ENCODE results near the gene OOEP.

Gene OOEP

GRCh38 chr6:73328790-73329189 lies 40.9 kb downstream of the OOEP start:
- Histone ChIP-seq H3K4me3 (ENCODE audit: insufficient read length, low read depth) (no peak overlapping the region), H3K4me1 (ENCODE audit: insufficient read depth, insufficient read length) (no peaks in the 10 kb centered on the region), H3K27me3 (ENCODE audit: insufficient read depth, insufficient read length) (peaks cover 14% of the 10 kb centered on the region), H3K9ac (ENCODE audit: insufficient read length, low read depth) (no peak overlapping the region), H3K9me3 (ENCODE audit: insufficient read depth, low read length) (no peaks in the 10 kb centered on the region), H3K36me3 (ENCODE audit: insufficient read depth, insufficient read length, low read length) (no peaks in the 10 kb centered on the region)
- DNase-seq (ENCODE audit: low read depth, low spot score) = no peak
- TF ChIP-seq ZNF274 (IDR thresholded peaks at IDR 0.05; ENCODE audit: low read depth, low read length) (no peak), SUZ12 (IDR thresholded peaks at IDR 0.05; ENCODE audit: extremely low read depth, insufficient read depth, insufficient read length) (no peak), YY1 (IDR thresholded peaks at IDR 0.05; ENCODE audit: insufficient read depth, insufficient read length) (no peak)

- no peak overlapping the region for H3K9ac ChIP-seq (ENCODE audit: insufficient read length, low read depth)
- no peak for DNase-seq (ENCODE audit: low read depth, low spot score)
- TF ChIP-seq YY1 (IDR thresholded peaks at IDR 0.05; ENCODE audit: insufficient read depth, insufficient read length) = no peak
- no peak for TF ChIP-seq SUZ12 (IDR thresholded peaks at IDR 0.05; ENCODE audit: extremely low read depth, insufficient read depth, insufficient read length)
- TF ChIP-seq ZNF274 (IDR thresholded peaks at IDR 0.05; ENCODE audit: low read depth, low read length) = no peak
- H3K27me3 ChIP-seq (ENCODE audit: insufficient read depth, insufficient read length) = peaks cover 5% of the 10 kb centered on the region
- no peaks in the 10 kb centered on the region for H3K36me3 ChIP-seq (ENCODE audit: insufficient read depth, insufficient read length, low read length)
- no peak overlapping the region for H3K4me3 ChIP-seq (ENCODE audit: insufficient read length, low read depth)
- no peaks in the 10 kb centered on the region for H3K9me3 ChIP-seq (ENCODE audit: insufficient read depth, low read length)
- no peaks in the 10 kb centered on the region for H3K4me1 ChIP-seq (ENCODE audit: insufficient read depth, insufficient read length)
Observed at GRCh38 chr6:73325656-73326055, 44.0 kb downstream of the OOEP start.

DNA sequence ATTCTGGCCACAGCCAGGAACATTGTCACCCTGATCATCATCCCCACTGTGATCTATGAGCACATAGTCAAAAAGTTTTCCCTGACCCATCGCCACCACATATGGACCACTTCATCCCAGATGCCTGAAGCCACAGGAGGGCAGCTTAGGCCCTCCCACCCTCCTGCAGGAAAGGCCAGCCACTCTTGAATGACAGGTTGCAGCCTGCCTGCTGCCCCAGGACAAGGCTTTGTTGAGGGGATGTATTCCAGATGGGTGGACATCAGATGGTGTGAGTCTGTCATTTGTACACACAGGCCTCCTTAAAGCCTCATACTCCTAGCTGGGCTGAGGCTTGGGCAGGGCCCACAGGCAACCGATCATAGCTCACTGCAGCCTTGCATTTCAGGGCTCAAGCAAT lies 46.4 kb downstream of the OOEP start:
- no peak overlapping the region for H3K9ac ChIP-seq (ENCODE audit: insufficient read length, low read depth)
- no peak for TF ChIP-seq ZNF274 (IDR thresholded peaks at IDR 0.05; ENCODE audit: low read depth, low read length)
- no peak for TF ChIP-seq YY1 (IDR thresholded peaks at IDR 0.05; ENCODE audit: insufficient read depth, insufficient read length)
- no peak for TF ChIP-seq SUZ12 (IDR thresholded peaks at IDR 0.05; ENCODE audit: extremely low read depth, insufficient read depth, insufficient read length)
- no peaks in the 10 kb centered on the region for H3K27me3 ChIP-seq (ENCODE audit: insufficient read depth, insufficient read length)
- H3K4me1 ChIP-seq (ENCODE audit: insufficient read depth, insufficient read length) = no peaks in the 10 kb centered on the region
- H3K4me3 ChIP-seq (ENCODE audit: insufficient read length, low read depth) = no peak overlapping the region
- H3K9me3 ChIP-seq (ENCODE audit: insufficient read depth, low read length) = peaks cover 10% of the 10 kb centered on the region
- H3K36me3 ChIP-seq (ENCODE audit: insufficient read depth, insufficient read length, low read length) = no peaks in the 10 kb centered on the region
- no peak for DNase-seq (ENCODE audit: low read depth, low spot score)
